HTERT RPE-1 (cell line): ENCODE results near the gene BCL11A.

Experiments
- in situ Hi-C: fragments of 300-500 bp; cut with MboI; formaldehyde crosslinking; loops from 4 replicates; pipeline ENCODE4 v1.14.3; 2020; ENCODE audit warnings: low sequenced_read_pairs

BCL11A gene

GRCh38 chr2:60469536-60470317, 83.7 kb downstream of the BCL11A start:
- in situ Hi-C loops: no loop called here

- in situ Hi-C loops: no loop called here
Measured at GRCh38 chr2:60468382-60469085, 84.9 kb downstream of the BCL11A start.

DNA sequence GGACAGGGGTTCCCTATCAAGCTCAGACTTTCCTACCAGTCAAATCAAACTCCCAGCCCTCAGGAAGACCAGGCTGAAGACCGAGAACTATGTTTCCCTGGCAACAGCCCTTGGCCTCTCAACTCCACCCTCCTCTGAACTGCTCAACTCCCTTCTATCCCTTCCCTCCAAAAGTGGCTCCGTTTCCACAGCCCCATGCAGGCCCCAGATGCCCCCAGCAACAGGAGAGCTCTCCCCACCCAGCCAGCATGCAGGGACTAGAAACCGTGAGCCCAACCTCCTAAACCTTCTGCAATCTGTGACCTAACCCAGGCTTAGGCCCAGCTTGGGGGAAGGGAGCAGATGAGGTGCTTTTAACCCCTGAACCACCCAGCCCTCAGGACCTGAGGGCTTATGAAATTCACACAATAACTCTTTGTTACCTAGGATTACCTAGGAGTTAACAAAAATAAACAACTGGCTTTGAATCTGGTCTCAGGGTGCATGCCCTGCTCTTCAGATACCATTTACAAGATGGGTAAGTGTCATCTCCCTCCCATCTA, 87.2 kb downstream of the BCL11A start:
- in situ Hi-C loops: no loop called here

GRCh38 chr2:60465736-60466135, 87.7 kb downstream of the BCL11A start:
- in situ Hi-C loops: no loop called here

GRCh38 chr2:60463249-60463648, 90.2 kb downstream of the BCL11A start:
- in situ Hi-C loops: no loop called here

- in situ Hi-C loops: no loop called here
Measured at GRCh38 chr2:60461421-60462108, 91.9 kb downstream of the BCL11A start.

GRCh38 chr2:60460577-60461420, 92.7 kb downstream of the BCL11A start:
- in situ Hi-C loops: no loop called here

DNA sequence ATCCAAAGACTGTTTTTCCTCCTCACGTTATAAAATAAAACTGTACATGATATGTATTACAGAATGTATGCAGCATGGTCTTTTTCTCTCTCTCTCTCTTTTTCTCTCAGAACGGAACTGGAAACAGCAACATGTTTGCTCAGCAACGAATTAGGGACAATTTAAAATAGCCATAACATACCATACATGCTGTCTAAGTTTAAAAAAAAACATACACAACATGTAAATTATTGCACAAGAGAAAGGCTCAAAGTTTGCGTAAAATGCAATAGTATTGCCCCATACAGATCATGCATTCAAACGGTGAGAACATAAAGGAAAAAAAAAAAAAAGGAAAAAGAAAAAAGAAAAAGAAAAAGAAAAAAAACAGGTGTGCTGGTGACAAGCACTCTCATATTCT, 93.6 kb downstream of the BCL11A start:
- in situ Hi-C loops: no loop called here

- in situ Hi-C loops: no loop called here
Measured at GRCh38 chr2:60456115-60456770, 97.2 kb downstream of the BCL11A start.

GRCh38 chr2:60453872-60454271, 99.6 kb downstream of the BCL11A start:
- in situ Hi-C loops: no loop called here

GRCh38 chr2:60453301-60453700, 100.2 kb downstream of the BCL11A start:
- in situ Hi-C loops: no loop called here

- in situ Hi-C loops: no loop called here
Measured at GRCh38 chr2:60450488-60450887, 103.0 kb downstream of the BCL11A start.

DNA sequence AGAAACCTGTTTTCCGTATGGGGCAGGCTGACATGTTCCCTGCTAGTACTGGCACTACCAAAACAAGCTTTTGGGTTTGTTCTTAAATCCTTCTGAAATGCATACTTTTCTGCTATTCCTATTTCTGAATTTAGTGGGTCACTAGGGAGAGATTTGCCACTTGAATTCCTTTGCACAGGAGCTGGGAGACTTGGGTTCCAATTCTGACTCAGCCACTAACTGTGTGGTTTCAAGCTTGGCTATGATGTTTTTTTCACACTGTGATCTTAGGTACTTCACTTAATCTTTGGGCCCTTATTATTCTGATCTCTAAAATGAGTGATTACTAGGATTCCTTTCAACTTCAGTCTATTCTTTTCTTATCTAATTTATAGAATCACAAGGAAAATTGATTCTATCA, 105.5 kb downstream of the BCL11A start:
- in situ Hi-C loops: no loop called here

GRCh38 chr2:60446413-60447267, 106.8 kb downstream of the BCL11A start:
- in situ Hi-C loops: no loop called here

DNA sequence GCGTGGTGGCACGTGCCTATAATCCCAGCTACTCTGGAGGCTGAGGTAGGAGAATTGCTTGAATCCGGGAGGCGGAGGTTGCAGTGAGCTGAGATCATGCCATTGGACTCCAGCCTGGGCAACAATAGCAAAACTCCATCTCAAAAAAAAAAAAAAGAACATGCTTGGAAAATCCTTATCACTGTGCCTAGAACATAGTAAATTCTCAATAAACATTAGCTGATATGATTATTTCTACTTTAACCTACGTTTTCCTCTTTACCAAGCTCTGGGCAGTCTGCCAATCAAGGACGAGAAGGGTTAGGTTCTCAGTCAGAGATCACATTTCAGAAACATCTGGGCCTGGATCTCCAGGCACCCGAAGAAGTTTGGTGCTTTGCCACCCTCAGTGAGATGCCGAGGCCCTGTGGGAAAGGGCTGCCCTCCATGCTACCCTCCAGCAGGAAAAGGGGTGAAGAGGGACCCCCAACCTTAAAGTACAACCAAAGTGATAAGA, 107.7 kb downstream of the BCL11A start:
- in situ Hi-C loops: no loop called here

- in situ Hi-C loops: no loop called here
Measured at GRCh38 chr2:60442608-60443007, 110.8 kb downstream of the BCL11A start.

GRCh38 chr2:60441800-60442199, 111.7 kb downstream of the BCL11A start:
- in situ Hi-C loops: no loop called here

DNA sequence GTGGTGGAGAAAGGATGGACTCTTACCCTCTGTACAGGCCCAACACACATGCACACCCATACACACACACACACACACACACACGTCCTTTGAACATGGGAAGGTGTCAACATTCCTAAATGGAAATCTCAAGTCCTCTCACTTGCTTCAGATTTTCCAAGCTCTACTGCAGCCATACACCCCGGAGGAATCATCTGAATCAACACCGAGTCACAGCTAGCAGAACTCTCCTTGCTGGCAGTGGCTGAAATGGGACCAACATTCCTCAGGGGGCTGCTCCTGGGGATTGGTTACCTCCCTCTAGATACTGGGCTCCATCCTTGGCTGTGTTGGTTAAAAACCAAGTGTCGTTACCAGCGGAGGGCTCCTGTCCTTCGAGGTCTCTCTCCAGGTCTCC, 112.7 kb downstream of the BCL11A start:
- in situ Hi-C loops: no loop called here
